CD4-positive, alpha-beta T cell treated with Interleukin-15 for 1 hour (primary cell): ENCODE results near the gene BTBD9.
"Not testable (repeated sequence)": the region's sequence is repeated elsewhere in the genome, so short reads cannot be mapped to it uniquely, and the experiment has no call there.

Experiments used
- DNase-seq: peaks from one replicate; pipeline ENCODE4 v3.0.0-alpha.2; 2020

The BTBD9 gene

DNA sequence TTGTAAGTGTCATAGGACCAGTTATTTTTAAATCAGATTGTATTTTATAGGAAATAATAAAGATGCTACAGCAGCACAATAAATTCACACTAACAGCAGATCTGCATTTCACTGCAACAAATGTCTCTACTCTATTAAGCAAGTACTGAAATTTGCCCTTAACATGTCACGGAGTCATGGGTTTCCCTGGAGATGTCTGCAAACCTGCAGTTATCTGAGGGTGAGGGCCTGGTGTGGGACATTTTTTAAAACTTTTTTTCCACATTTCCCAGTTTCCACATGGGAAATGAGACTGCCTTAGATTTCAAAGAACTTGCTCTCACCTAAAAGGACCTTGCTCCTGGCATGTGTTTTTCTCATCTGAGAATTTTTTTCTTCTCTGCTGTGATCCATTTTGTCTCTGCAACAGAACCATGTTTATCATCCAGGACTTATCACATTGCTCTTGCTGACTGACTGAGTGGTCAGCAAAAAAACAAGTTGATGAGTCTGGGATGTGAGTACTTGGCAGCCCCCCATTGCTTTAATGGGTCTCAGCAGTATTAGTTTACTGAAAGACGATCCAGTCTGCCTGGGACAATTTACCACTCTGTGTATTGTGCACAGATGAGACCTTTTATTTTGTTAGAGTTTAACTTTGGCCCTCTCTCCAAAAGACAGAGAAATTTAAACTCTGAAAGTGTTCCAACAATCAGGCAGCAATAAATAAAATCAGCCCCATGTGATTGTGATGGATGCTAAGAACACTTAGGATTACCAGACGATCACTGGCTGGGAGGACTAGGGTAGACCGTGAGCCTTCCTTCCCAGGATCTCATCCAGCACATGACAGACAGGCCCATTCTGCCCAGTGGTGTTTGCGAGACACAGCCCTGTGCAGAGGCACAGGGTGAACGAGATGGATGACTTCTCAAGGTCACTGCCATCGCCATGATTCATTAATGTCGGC lies 268.8 kb downstream of the BTBD9 start:
- DNase-seq: no peak

GRCh38 chr6:38367231-38367630 lies 272.5 kb downstream of the BTBD9 start:
- no peak for DNase-seq

DNA sequence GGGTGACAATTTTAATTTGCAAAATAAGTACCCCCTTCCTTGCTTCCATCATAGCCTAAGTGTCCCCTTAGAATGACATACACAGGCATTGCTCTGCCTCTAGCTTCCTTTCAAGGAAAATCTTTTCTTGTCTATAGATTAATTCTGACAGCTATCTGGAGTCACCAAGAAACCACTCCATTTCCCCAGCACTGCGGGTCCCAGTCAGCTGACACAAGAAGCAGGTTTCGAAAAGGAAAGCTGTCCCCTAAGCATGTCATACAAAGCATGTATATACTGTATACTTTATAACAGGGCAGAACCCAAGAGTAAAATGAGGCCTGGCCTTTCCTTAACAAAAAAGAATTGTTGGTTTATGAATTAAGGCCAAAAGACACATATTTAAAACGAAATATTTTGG lies 273.5 kb downstream of the BTBD9 start:
- no peak for DNase-seq

DNA sequence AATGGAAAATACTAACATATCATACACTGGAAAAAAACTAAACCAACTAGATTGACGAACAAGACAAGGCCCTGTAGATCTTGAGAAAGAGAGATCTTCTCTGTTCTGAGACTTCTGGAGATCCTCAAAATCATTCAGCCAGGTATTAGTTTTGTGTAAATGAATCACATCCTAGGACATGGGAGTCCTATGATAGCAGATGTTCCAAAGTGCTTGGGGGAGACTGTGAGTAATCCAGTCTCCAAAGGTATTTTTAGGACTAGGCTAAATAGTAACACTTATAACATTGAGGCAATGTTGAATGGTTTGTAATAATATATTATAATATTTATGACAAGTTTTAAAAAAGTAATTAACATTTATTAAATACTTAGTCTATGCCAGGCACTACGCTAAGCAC lies 275.0 kb downstream of the BTBD9 start:
- no peak for DNase-seq

- DNase-seq: no peak
Observed at GRCh38 chr6:38364127-38364526, 275.6 kb downstream of the BTBD9 start.

GRCh38 chr6:38355519-38355918 lies 284.2 kb downstream of the BTBD9 start:
- DNase-seq: no peak

GRCh38 chr6:38354905-38355304 lies 284.8 kb downstream of the BTBD9 start:
- no peak for DNase-seq

DNA sequence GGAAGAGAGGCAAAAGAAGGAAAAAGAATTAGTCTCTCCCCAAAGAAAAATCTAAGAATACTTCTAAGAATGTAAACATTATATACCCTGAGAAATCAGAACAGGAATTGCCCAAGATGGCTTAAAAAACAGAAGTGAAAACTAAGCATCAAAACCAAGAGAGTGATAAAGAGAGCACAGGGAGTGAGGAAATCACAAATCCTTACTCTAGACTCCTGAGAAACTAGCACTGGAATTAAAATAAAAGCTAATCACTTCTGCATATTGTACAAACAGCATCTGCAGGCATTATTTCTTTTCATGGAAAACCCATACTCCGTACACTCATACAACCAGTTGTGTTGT lies 285.7 kb downstream of the BTBD9 start:
- DNase-seq: no peak

GRCh38 chr6:38353310-38354036 lies 286.3 kb downstream of the BTBD9 start:
- no peak for DNase-seq

GRCh38 chr6:38352636-38353035 lies 287.1 kb downstream of the BTBD9 start:
- no peak for DNase-seq

DNA sequence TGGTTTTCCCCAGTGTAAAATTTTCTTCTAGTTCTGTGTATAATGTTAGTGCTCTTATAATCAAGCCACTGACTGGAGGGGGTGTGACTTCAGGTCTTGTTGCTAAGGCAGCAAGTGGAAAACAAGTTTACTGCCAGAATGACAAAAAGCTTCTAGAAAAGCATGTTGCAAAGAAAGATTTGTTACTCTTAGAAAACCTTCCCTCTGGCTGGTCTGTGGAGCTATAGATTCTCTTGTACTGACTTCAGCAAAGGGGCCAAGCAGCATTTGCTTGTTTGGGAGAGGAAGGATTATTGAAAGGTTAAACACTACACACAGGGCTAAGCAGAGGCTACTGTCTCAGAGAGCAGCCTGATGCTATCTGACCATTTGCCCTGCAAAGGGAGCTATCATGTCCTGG lies 288.8 kb downstream of the BTBD9 start:
- no peak for DNase-seq

DNA sequence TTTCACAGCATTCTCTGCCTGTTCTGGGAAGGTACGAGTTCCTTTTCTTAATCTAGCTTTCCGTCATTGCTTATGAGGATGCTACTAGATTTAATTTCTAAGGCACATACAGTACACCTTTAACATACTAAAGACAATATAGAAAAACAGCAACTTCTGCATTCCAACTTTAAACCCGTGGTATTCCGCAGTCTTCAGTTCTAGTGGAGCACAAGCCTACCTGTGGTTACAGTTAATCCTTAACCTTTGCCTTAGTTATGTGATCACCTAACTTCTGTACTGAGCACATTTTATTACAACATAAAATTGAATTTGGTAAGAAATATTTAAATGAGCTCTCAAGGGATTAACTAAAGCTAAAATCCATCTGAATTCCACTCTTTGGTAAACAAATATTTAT lies 289.5 kb downstream of the BTBD9 start:
- DNase-seq: no peak

DNA sequence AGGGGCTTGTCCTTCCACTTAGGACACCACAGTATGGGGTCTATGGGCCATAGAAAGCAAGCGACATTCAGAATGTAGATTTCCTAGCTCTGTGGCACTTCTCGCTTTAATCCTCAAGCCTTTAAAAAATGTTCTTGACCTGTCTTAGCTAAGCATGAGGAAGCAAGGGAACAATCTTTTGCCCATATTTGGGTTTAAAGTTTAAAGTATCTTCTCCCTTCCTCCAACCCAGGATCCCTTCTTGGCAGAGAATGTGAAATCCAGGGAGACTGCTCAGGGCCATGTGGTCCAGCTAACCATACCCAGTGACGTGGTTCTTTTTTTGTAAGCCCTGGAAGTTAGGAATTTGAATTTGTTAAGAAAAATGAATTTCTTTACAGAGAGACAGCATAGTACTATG lies 289.9 kb downstream of the BTBD9 start:
- DNase-seq: no peak

DNA sequence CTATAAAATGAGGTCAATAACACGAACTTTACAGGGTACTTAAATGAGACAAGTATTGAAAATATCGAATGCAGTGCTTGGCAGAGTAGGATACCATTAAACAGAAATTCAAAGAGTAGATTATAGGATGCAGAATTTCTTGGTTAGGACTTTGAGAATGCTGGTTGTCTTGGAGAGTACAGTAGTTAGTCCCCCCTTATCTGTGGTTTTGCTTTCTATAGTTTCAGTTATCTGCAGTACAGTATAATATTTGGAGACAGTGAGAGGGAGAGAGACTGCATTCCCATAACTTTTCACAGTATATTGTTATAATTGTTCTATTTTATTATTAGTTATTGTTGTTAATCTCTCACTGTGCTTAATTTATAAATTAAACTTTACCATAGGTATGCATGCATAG lies 290.5 kb downstream of the BTBD9 start:
- no peak for DNase-seq

GRCh38 chr6:38348371-38348770 lies 291.4 kb downstream of the BTBD9 start:
- DNase-seq: no peak

GRCh38 chr6:38347829-38348228 lies 291.9 kb downstream of the BTBD9 start:
- not testable (repeated sequence) for DNase-seq

DNA sequence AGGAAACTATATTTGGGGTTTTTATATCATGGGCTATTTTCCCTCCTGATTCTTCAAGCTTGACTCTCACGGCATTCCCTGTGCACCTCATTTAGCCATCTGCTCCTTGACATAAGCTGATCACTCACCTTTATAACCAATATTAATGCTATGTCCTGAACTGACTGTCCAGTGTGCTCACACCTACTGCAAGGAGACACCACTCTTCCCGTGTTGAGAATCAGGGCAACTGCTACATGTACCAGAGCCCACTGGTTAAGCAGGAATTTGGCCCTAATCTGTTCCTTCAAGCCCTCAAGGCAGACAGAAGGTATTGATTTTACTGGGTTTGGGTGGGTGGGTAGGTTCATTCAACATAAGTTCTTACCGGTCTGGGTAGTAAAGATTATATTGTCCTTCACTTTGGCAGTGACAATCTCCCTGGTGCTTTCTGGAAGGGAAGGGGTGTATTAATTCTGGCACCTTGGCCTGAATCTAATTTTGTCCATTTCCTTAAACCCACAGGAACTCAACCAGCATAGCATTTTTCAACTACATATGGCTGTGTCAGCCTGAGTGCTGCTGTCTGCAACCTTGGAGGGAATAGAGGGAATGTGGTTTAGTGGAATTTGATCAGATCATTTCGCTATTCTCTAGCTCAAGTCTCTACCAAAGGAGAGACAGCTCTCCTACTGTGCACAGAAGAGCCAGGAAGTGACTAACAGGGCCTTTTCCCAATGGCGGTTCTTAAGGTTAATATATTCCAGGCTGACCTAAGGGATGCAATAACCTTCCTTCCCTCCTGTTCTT lies 293.2 kb downstream of the BTBD9 start:
- DNase-seq: no peak

DNA sequence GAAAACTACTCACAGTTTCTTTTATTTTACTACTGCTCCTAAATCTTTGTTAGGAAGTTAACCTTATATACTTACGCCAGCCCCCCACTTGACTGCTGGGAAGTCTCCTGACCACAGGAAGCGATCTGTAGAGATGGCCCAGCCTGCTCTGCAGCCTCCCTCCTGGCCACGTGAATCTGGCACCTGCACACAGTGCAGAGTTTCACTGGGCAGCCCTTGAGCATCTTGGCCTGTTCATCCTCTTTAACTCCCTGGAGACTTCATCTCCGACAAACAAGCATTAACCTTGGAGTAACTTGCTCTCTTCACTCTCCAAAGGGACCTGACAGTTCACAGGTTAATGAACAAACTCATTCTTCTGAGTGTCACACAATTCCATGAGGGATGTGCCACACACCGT lies 294.1 kb downstream of the BTBD9 start:
- DNase-seq: no peak

- DNase-seq: no peak
Observed at GRCh38 chr6:38341496-38341895, 298.2 kb downstream of the BTBD9 start.

- DNase-seq: no peak
Observed at GRCh38 chr6:38339914-38340313, 299.8 kb downstream of the BTBD9 start.

DNA sequence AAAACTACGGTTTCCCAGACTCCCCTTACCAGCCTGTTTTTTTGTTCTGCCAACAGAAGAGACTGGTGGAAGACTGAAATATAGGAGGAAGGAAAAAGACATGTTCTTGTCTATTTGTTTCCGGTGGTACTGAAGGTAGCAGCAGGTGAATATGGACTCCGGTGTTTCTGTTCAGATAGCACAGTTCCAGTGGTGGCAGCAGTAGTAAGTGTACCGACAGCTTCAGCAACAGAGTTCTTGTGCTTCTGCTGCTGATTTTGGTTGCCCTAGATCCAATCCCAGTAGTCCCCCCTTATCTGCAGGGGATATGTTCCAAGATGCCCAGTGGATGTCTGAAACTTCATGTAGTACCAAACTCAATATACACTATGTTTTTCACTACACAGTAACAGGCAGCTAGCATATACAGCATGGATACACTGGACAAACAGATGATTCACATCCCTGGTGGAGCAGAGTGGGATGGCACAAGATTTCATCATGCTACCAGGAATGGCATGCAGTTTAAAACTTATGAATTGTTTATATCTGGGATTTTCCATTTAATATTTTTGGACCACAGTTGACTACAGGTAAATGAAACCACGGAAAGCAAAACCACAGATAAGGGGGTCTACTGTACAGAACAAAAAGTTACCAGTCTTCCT lies 301.8 kb downstream of the BTBD9 start:
- DNase-seq: no peak

GRCh38 chr6:38336922-38337321 lies 302.8 kb downstream of the BTBD9 start:
- no peak for DNase-seq

- DNase-seq: no peak
Observed at GRCh38 chr6:38326837-38327236, 312.9 kb downstream of the BTBD9 start.
